WTC11 (cell line): ENCODE data around the gene TMEM39A. TPM values are rescaled to one million over a fixed set of nuclear protein-coding genes. Genes with fewer than 3 reads are reported as not detected.

Experiments used
- ATAC-seq: fragments of 200-7000 bp; cut with Tn5 transposase; 2 replicates; pipeline ENCODE4 v1.10.0; 2021; ENCODE audit warnings: mild to moderate bottlenecking, moderate library complexity
- CTCF ChIA-PET: fragments of 300-600 bp; sonication (Branson Sonifier 250); formaldehyde crosslinking; loops from one replicate; lab custom pipeline; 2021; ENCODE audit warnings: antibody characterized with exemption; lab: Charles Lee
- POLR2A ChIA-PET: fragments of 350-600 bp; sonication (Branson Sonifier 250); formaldehyde crosslinking; loops from one replicate; lab custom pipeline; 2021; ENCODE audit warnings: antibody characterized with exemption; lab: Charles Lee
- DNase-seq: peaks from one replicate; pipeline ENCODE4 v3.0.0; 2021; ENCODE audit warnings: low spot score
- H3K27ac Mint-ChIP-seq: 2 replicates; pipeline ENCODE4 v1.8.0; 2021; ENCODE audit warnings: mixed read lengths
- H3K27me3 Mint-ChIP-seq: 2 replicates; pipeline ENCODE4 v1.8.0; 2021; ENCODE audit warnings: low read depth, mild to moderate bottlenecking, moderate library complexity, mixed read lengths
- H3K36me3 Mint-ChIP-seq: 2 replicates; pipeline ENCODE4 v1.8.0; 2021; ENCODE audit warnings: mixed read lengths
- H3K4me1 Mint-ChIP-seq: 2 replicates; pipeline ENCODE4 v1.8.0; 2022; ENCODE audit warnings: mixed read lengths
- H3K4me3 Mint-ChIP-seq: 2 replicates; pipeline ENCODE4 v1.8.0; 2021; ENCODE audit warnings: mild to moderate bottlenecking, moderate library complexity, mixed read lengths
- H3K9me3 Mint-ChIP-seq: 2 replicates; pipeline ENCODE4 v1.8.0; 2021; ENCODE audit warnings: mixed read lengths
- ATF1 ChIP-seq: sonication (generic); formaldehyde crosslinking; IDR thresholded peaks from 2 replicates; pipeline ENCODE4 v1.8.1; 2023; ENCODE audit warnings: mild to moderate bottlenecking, moderate library complexity, missing genetic modification reagents
- CTCF ChIP-seq: fragments of 200-600 bp; IDR thresholded peaks from 2 replicates; pipeline ENCODE4 v1.8.0; 2022; ENCODE audit warnings: antibody characterized with exemption
- FOXP1 ChIP-seq: sonication (generic); formaldehyde crosslinking; IDR thresholded peaks from 2 replicates; pipeline ENCODE4 v1.8.0; 2022; ENCODE audit warnings: missing genetic modification reagents, mild to moderate bottlenecking, moderate library complexity, borderline replicate concordance
- HMGA2 ChIP-seq: fragments of 250-450 bp; sonication (Bioruptor Pico); IDR thresholded peaks from 2 replicates; pipeline ENCODE4 v1.4.0; 2021; ENCODE audit warnings: mild to moderate bottlenecking, moderate library complexity
- IRF2 ChIP-seq: sonication (generic); formaldehyde crosslinking; IDR thresholded peaks from 2 replicates; pipeline ENCODE4 v1.8.0; 2022; ENCODE audit warnings: low read depth, missing genetic modification reagents, borderline replicate concordance
- NFE2L1 ChIP-seq: sonication (generic); formaldehyde crosslinking; IDR thresholded peaks from 2 replicates; pipeline ENCODE4 v1.8.1; 2023; ENCODE audit warnings: missing genetic modification reagents
- NR3C1 ChIP-seq: sonication (generic); formaldehyde crosslinking; conservative IDR thresholded peaks from 2 replicates; pipeline ENCODE4 v1.8.1; 2023; ENCODE audit warnings: low read depth, mild to moderate bottlenecking, missing genetic modification reagents
- PREB ChIP-seq: sonication (generic); formaldehyde crosslinking; IDR thresholded peaks from 2 replicates; pipeline ENCODE4 v1.8.1; 2022; ENCODE audit warnings: mild to moderate bottlenecking, missing genetic modification reagents, moderate library complexity, borderline replicate concordance
- SMAD3 ChIP-seq: sonication (generic); formaldehyde crosslinking; IDR thresholded peaks from 2 replicates; pipeline ENCODE4 v1.8.0; 2022; ENCODE audit warnings: missing genetic modification reagents, mild to moderate bottlenecking, borderline replicate concordance
- SMAD4 ChIP-seq: sonication (generic); formaldehyde crosslinking; IDR thresholded peaks from 2 replicates; pipeline ENCODE4 v1.8.0; 2022; ENCODE audit warnings: mild to moderate bottlenecking, missing genetic modification reagents
- TEAD4 ChIP-seq: sonication (generic); formaldehyde crosslinking; IDR thresholded peaks from 2 replicates; pipeline ENCODE4 v1.8.0; 2022; ENCODE audit warnings: mild to moderate bottlenecking, missing genetic modification reagents
- ZNF263 ChIP-seq: sonication (generic); formaldehyde crosslinking; IDR thresholded peaks from 2 replicates; pipeline ENCODE4 v1.8.1; 2022; ENCODE audit warnings: low read depth, mild to moderate bottlenecking, moderate library complexity, missing genetic modification reagents
- ZNF416 ChIP-seq: fragments of 250-450 bp; sonication (Bioruptor Pico); IDR thresholded peaks from 2 replicates; pipeline ENCODE4 v1.9.0; 2021; ENCODE audit warnings: mild to moderate bottlenecking, inconsistent platforms
- ZNF423 ChIP-seq: fragments of 250-450 bp; sonication (Bioruptor Pico); IDR thresholded peaks from 2 replicates; pipeline ENCODE4 v2.1.2; 2022; ENCODE audit warnings: mild to moderate bottlenecking, moderate library complexity
- ZNF671 ChIP-seq: fragments of 250-450 bp; sonication (Bioruptor Pico); IDR thresholded peaks from 2 replicates; pipeline ENCODE4 v1.8.0; 2021; ENCODE audit warnings: mild to moderate bottlenecking
- total RNA-seq: library from RNA; stranded (reverse); gene quantifications from 3 replicates; pipeline ENCODE4 v1.2.3, GENCODE V29; 2021
- TF ChIP-seq, protein P1 (sequence below): sonication (generic); formaldehyde crosslinking; IDR thresholded peaks from 2 replicates; pipeline ENCODE4 v1.8.0; 2023; ENCODE audit warnings: missing genetic modification reagents
- TF ChIP-seq, protein P2 (sequence below): fragments of 250-450 bp; sonication (Bioruptor Pico); IDR thresholded peaks from 2 replicates; pipeline ENCODE4 v1.9.0; 2021; ENCODE audit warnings: mild to moderate bottlenecking
- TF ChIP-seq, protein P3 (sequence below): fragments of 250-450 bp; sonication (Bioruptor Pico); IDR thresholded peaks from 2 replicates; pipeline ENCODE4 v1.9.0; 2021; ENCODE audit warnings: moderate library complexity, mild to moderate bottlenecking, inconsistent platforms, borderline replicate concordance
- TF ChIP-seq, protein P4 (sequence below): sonication (generic); formaldehyde crosslinking; IDR thresholded peaks from 2 replicates; pipeline ENCODE4 v1.8.0; 2023; ENCODE audit warnings: mild to moderate bottlenecking, missing genetic modification reagents

Gene TMEM39A
- total RNA-seq, 1 experiment from 2014 or later = 44.5 TPM

DNA sequence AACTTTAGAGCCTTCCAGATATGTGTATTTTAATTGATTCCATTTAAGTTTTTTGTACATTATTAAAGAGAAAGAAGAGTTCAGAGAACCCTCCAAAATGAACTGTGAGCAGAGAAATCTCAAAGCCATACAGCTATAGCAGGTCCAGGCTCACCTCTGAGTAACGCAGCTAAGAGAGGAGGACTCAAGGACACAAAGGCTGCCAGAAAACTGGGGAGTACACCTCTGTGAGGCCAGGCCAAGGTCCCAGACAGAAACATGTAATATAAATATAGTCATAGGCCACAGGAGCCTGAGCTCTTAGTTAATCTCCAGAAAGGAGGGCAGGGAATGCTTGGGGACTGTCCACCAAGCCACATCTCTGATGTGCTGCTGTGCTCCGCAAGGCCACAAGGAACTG is 66.5 kb downstream of the TMEM39A start:
- Mint-ChIP-seq H3K9me3 (no peaks in the 10 kb centered on the region), H3K27me3 (peaks cover 3% of the 10 kb centered on the region), H3K36me3 (0 out of 2 replicates have a peak, but pooled peaks cover 6% of the 10 kb centered on the region), H3K4me3 (no peak overlapping the region), H3K27ac (no peak overlapping the region), H3K4me1 (peaks cover 36% of the 10 kb centered on the region)
- ATAC-seq (no peak; the same call in 1 of the 2 replicates), DNase-seq (no peak)
- ChIA-PET POLR2A (no interaction called here), CTCF (interaction anchor here (0.7 to 1.4 kb wide), 4 partner anchors 8 to 46 kb away, joined by 3 read pairs; no protein-coding TSS in a partner anchor)
- TF ChIP-seq ZNF671 (no peak), PREB (CRISPR knock-in tag) (no peak), ATF1 (CRISPR knock-in tag) (no peak), SMAD3 (CRISPR knock-in tag) (no peak), HMGA2 (CRISPR knock-in tag) (no peak), ZNF416 (no peak)
- TF ChIP-seq, protein P1, sequence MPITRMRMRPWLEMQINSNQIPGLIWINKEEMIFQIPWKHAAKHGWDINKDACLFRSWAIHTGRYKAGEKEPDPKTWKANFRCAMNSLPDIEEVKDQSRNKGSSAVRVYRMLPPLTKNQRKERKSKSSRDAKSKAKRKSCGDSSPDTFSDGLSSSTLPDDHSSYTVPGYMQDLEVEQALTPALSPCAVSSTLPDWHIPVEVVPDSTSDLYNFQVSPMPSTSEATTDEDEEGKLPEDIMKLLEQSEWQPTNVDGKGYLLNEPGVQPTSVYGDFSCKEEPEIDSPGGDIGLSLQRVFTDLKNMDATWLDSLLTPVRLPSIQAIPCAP (CRISPR knock-in tag) = no peak

DNA sequence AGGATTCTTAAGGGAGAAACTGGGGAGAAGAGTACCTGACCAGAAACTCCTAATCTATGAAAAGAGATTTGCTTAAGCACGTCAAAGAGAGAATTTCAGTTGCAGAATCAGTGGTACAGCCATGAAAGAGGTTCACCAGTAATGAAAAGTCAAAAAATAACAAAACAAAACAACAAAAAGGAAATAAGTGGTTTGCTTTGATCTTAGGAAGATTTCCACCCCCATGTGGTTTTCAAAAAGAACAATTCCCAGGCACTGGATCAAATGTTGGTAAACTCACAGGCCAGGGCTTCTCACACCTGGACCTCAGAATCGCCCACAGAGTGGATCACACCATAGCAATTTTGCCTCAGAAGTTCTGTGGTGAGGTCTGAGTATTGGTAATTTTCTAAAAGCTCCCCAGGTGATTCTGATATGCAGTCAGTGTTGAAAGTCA is 67.5 kb downstream of the TMEM39A start:
- Mint-ChIP-seq H3K9me3 (no peaks in the 10 kb centered on the region), H3K4me3 (no peak overlapping the region), H3K27me3 (peaks cover 3% of the 10 kb centered on the region), H3K4me1 (peaks cover 27% of the 10 kb centered on the region), H3K36me3 (peaks cover 6% of the 10 kb centered on the region; the same call in 1 of the 2 replicates), H3K27ac (no peak overlapping the region)
- no peak for TF ChIP-seq TEAD4 (CRISPR knock-in tag)
- TF ChIP-seq HMGA2 (CRISPR knock-in tag) = no peak
- TF ChIP-seq, protein P2, sequence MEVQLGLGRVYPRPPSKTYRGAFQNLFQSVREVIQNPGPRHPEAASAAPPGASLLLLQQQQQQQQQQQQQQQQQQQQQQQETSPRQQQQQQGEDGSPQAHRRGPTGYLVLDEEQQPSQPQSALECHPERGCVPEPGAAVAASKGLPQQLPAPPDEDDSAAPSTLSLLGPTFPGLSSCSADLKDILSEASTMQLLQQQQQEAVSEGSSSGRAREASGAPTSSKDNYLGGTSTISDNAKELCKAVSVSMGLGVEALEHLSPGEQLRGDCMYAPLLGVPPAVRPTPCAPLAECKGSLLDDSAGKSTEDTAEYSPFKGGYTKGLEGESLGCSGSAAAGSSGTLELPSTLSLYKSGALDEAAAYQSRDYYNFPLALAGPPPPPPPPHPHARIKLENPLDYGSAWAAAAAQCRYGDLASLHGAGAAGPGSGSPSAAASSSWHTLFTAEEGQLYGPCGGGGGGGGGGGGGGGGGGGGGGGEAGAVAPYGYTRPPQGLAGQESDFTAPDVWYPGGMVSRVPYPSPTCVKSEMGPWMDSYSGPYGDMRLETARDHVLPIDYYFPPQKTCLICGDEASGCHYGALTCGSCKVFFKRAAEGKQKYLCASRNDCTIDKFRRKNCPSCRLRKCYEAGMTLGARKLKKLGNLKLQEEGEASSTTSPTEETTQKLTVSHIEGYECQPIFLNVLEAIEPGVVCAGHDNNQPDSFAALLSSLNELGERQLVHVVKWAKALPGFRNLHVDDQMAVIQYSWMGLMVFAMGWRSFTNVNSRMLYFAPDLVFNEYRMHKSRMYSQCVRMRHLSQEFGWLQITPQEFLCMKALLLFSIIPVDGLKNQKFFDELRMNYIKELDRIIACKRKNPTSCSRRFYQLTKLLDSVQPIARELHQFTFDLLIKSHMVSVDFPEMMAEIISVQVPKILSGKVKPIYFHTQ (CRISPR knock-in tag) = no peak
- TF ChIP-seq NR3C1 = no peak
- no peak for TF ChIP-seq ZNF263 (CRISPR knock-in tag)
- TF ChIP-seq CTCF = no peak
- TF ChIP-seq ZNF423 (CRISPR knock-in tag) = no peak
- TF ChIP-seq, protein P3, sequence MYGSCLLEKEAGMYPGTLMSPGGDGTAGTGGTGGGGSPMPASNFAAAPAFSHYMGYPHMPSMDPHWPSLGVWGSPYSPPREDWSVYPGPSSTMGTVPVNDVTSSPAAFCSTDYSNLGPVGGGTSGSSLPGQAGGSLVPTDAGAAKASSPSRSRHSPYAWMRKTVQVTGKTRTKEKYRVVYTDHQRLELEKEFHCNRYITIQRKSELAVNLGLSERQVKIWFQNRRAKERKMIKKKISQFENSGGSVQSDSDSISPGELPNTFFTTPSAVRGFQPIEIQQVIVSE = no peak
- no peak for TF ChIP-seq IRF2 (CRISPR knock-in tag)
- TF ChIP-seq NFE2L1 (CRISPR knock-in tag) = no peak
- TF ChIP-seq, protein P4, sequence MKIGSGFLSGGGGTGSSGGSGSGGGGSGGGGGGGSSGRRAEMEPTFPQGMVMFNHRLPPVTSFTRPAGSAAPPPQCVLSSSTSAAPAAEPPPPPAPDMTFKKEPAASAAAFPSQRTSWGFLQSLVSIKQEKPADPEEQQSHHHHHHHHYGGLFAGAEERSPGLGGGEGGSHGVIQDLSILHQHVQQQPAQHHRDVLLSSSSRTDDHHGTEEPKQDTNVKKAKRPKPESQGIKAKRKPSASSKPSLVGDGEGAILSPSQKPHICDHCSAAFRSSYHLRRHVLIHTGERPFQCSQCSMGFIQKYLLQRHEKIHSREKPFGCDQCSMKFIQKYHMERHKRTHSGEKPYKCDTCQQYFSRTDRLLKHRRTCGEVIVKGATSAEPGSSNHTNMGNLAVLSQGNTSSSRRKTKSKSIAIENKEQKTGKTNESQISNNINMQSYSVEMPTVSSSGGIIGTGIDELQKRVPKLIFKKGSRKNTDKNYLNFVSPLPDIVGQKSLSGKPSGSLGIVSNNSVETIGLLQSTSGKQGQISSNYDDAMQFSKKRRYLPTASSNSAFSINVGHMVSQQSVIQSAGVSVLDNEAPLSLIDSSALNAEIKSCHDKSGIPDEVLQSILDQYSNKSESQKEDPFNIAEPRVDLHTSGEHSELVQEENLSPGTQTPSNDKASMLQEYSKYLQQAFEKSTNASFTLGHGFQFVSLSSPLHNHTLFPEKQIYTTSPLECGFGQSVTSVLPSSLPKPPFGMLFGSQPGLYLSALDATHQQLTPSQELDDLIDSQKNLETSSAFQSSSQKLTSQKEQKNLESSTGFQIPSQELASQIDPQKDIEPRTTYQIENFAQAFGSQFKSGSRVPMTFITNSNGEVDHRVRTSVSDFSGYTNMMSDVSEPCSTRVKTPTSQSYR (CRISPR knock-in tag) = no peak
- TF ChIP-seq FOXP1 (CRISPR knock-in tag) = no peak
- TF ChIP-seq SMAD4 = no peak
- DNase-seq (no peak), ATAC-seq (no peak)
- POLR2A ChIA-PET = no interaction called here
- CTCF ChIA-PET = interaction anchor here (1.0 to 1.4 kb wide), 2 partner anchors 24 to 45 kb away, joined by 3 read pairs; no protein-coding TSS in a partner anchor
